OCI-LY3 (cell line): ENCODE results near the gene GCM1.

Source experiments
- H2AFZ ChIP-seq: fragments of 200-600, 300-600 bp; shearing (Covaris generic); 2 replicates; pipeline ENCODE4 v1.6.0; 2014; ENCODE audit warnings: antibody characterized with exemption, low read depth, low read length
- H3K27ac ChIP-seq: fragments of 200-600, 300-600 bp; sonication (generic); 2 replicates; pipeline ENCODE4 v1.5.1; 2014; ENCODE audit warnings: mild to moderate bottlenecking, low read length, moderate library complexity, mixed read lengths
- H3K27me3 ChIP-seq: fragments of 200-600, 300-600 bp; sonication (generic); 2 replicates; pipeline ENCODE4 v1.6.1; 2014; ENCODE audit warnings: low read depth, low read length, mixed read lengths
- H3K36me3 ChIP-seq: fragments of 200-600, 300-600 bp; sonication (generic); replicated peaks from 2 replicates; pipeline ENCODE3; 2014; ENCODE audit warnings: low read depth, low read length, mixed read lengths
- H3K4me1 ChIP-seq: fragments of 300-600, 200-600 bp; sonication (generic); 2 replicates; pipeline ENCODE4 v1.6.1; 2014; ENCODE audit warnings: low read length, mixed read lengths
- H3K4me2 ChIP-seq: fragments of 200-600, 300-600 bp; sonication (generic); 2 replicates; pipeline ENCODE4 v1.6.1; 2014; ENCODE audit warnings: low read length, mixed read lengths
- H3K4me3 ChIP-seq: fragments of 300-600, 200-600 bp; sonication (generic); 2 replicates; pipeline ENCODE4 v1.5.1; 2014; ENCODE audit warnings: antibody characterized with exemption, mild to moderate bottlenecking, low read length, moderate library complexity
- H3K79me2 ChIP-seq: fragments of 300-600, 200-600 bp; shearing (Covaris generic); 2 replicates; pipeline ENCODE4 v1.6.1; 2014; ENCODE audit warnings: mild to moderate bottlenecking, low read length, mixed read lengths
- H3K9ac ChIP-seq: fragments of 300-600, 200-600 bp; shearing (Covaris generic); 2 replicates; pipeline ENCODE4 v1.6.0; 2014; ENCODE audit warnings: mild to moderate bottlenecking, low read length, moderate library complexity
- H3K9me3 ChIP-seq: fragments of 200-600, 300-600 bp; shearing (Covaris generic); 2 replicates; pipeline ENCODE4 v1.6.1; 2014; ENCODE audit warnings: low read length, mixed read lengths; ENCODE audit not compliant: insufficient read depth
- H4K20me1 ChIP-seq: fragments of 200-600, 300-600 bp; sonication (generic); 2 replicates; pipeline ENCODE4 v1.6.1; 2016; ENCODE audit warnings: low read length, mixed read lengths; ENCODE audit not compliant: insufficient read depth
- EZH2phosphoT487 ChIP-seq: fragments of 200-600 bp; shearing (Covaris generic); IDR thresholded peaks from 2 replicates; pipeline ENCODE4 v1.6.1; 2018; ENCODE audit warnings: antibody characterized with exemption, mixed run types, low read depth
- TF ChIP-seq, protein P1 (sequence below): fragments of 200-600, 300-600 bp; sonication (generic); IDR thresholded peaks from 2 replicates; pipeline ENCODE4 v1.5.1; 2014; ENCODE audit warnings: antibody characterized with exemption, low read length, low read depth

Gene GCM1

DNA sequence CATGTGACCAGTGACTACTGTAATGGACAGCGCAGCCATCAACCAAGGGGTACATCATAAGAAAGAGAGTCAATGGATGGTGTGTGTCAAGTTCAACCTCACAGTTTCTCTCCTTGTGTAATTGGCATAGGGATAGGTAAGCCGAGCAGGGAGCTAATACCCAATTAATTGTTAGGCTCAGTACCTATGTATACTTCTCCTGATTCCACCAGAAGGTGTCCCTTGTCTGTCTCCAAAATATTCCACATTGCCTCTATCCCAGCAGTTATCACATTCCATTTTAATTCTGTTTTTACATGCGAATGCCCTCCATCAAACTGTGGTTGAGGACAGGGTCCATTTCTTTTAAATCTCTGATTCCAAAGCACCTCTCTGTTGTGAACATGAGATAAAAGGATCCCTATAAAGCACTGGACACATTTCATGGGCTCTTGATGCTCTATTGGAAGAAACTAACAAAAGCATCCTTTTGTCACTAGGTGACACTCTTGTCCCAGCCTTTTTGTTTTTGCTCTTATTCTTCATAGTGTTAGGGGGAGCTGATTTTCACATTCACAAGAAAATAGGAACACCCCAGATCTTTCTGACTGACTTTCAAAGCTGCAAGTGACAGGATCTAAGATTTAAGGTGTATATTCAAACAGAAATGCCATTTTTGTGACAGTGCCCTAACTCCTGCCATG lies 44.5 kb downstream of the GCM1 start:
- H3K4me2 ChIP-seq = no peak overlapping the region
- no peaks in the 10 kb centered on the region for H3K79me2 ChIP-seq
- no peaks in the 10 kb centered on the region for H3K9me3 ChIP-seq
- no peaks in the 10 kb centered on the region for H3K27me3 ChIP-seq
- H2AFZ ChIP-seq = no peak overlapping the region
- no peak overlapping the region for H3K27ac ChIP-seq
- H3K9ac ChIP-seq = no peak overlapping the region
- TF ChIP-seq EZH2phosphoT487 = no peak
- TF ChIP-seq, protein P1, sequence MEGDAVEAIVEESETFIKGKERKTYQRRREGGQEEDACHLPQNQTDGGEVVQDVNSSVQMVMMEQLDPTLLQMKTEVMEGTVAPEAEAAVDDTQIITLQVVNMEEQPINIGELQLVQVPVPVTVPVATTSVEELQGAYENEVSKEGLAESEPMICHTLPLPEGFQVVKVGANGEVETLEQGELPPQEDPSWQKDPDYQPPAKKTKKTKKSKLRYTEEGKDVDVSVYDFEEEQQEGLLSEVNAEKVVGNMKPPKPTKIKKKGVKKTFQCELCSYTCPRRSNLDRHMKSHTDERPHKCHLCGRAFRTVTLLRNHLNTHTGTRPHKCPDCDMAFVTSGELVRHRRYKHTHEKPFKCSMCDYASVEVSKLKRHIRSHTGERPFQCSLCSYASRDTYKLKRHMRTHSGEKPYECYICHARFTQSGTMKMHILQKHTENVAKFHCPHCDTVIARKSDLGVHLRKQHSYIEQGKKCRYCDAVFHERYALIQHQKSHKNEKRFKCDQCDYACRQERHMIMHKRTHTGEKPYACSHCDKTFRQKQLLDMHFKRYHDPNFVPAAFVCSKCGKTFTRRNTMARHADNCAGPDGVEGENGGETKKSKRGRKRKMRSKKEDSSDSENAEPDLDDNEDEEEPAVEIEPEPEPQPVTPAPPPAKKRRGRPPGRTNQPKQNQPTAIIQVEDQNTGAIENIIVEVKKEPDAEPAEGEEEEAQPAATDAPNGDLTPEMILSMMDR = peak; percentile 47
- H3K4me1 ChIP-seq = no peaks in the 10 kb centered on the region
- no peak overlapping the region for H3K4me3 ChIP-seq
- peaks cover 10% of the 10 kb centered on the region for H3K36me3 ChIP-seq
- H4K20me1 ChIP-seq = no peaks in the 10 kb centered on the region

GRCh38 chr6:53101006-53101405 lies 47.6 kb downstream of the GCM1 start:
- H3K36me3 ChIP-seq = peaks cover 25% of the 10 kb centered on the region

GRCh38 chr6:53100561-53100960 lies 48.1 kb downstream of the GCM1 start:
- H3K4me3 ChIP-seq = no peak overlapping the region
- TF ChIP-seq, protein P1 = no peak
- no peak for TF ChIP-seq EZH2phosphoT487

More at GRCh38 chr6:53101006-53101405, 47.6 kb downstream of the GCM1 start:
- Histone ChIP-seq H2AFZ (no peak overlapping the region), H4K20me1 (no peaks in the 10 kb centered on the region), H3K4me2 (no peak overlapping the region), H3K27me3 (no peaks in the 10 kb centered on the region), H3K4me1 (no peaks in the 10 kb centered on the region), H3K27ac (no peak overlapping the region), H3K9ac (no peak overlapping the region), H3K9me3 (no peaks in the 10 kb centered on the region), H3K4me3 (no peak overlapping the region), H3K79me2 (no peaks in the 10 kb centered on the region)
- TF ChIP-seq, protein P1 = no peak
- no peak for TF ChIP-seq EZH2phosphoT487

DNA sequence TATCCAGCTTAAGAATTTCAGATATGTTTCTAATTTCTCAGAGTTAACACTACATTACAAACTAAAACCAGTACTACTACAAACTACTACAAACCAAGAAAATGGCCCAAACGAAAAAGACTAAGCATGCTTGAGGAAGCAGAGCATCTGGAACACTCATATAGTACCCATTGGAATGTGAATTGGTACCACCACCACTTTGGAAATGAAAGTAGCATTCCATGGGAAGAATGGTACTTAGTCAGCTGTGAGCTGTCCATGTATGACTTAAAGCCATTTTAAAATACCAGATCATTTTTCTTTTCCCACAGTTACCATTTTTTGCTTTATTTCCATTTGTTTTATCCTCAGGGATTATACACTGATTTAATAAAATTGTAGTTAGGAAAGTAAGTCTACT lies 52.9 kb downstream of the GCM1 start:
- no peaks in the 10 kb centered on the region for H3K27me3 ChIP-seq
- no peak overlapping the region for H3K4me2 ChIP-seq
- H2AFZ ChIP-seq = no peak overlapping the region
- peaks cover 55% of the 10 kb centered on the region for H3K36me3 ChIP-seq
- no peaks in the 10 kb centered on the region for H3K79me2 ChIP-seq
- H4K20me1 ChIP-seq = no peaks in the 10 kb centered on the region
- no peaks in the 10 kb centered on the region for H3K4me1 ChIP-seq
- TF ChIP-seq EZH2phosphoT487 = no peak
- TF ChIP-seq, protein P1 = no peak
- H3K4me3 ChIP-seq = no peak overlapping the region
- no peak overlapping the region for H3K9ac ChIP-seq
- no peaks in the 10 kb centered on the region for H3K9me3 ChIP-seq
- H3K27ac ChIP-seq = no peak overlapping the region

More at GRCh38 chr6:53100561-53100960, 48.1 kb downstream of the GCM1 start:
- Histone ChIP-seq H4K20me1 (no peaks in the 10 kb centered on the region), H3K4me1 (no peaks in the 10 kb centered on the region), H2AFZ (no peak overlapping the region), H3K9ac (no peak overlapping the region), H3K9me3 (no peaks in the 10 kb centered on the region), H3K27ac (no peak overlapping the region), H3K36me3 (peaks cover 29% of the 10 kb centered on the region), H3K4me2 (no peak overlapping the region), H3K79me2 (no peaks in the 10 kb centered on the region), H3K27me3 (no peaks in the 10 kb centered on the region)
